Gastrocnemius medialis (tissue), 4 donors: Measurements from ENCODE around the gene FAM117A.

ENCODE experiments used
- POLR2A ChIP-seq, 2 donors: fragments of 450-650 bp; IDR thresholded peaks; one replicate each; pipeline ENCODE4 v1.6.1; 2017; ENCODE audit warnings: antibody characterized with exemption in 2 of 2, mild to moderate bottlenecking in 2 of 2, moderate library complexity in 2 of 2
- TF ChIP-seq, protein P1 (sequence below), 5 experiments: fragments of 450-650 bp in 3 of 5; fragments of 200-600 bp in 2 of 5; sonication (generic) in 2 of 5; IDR thresholded peaks in 4 of 5; conservative IDR thresholded peaks in 1 of 5; 1 replicate in 4 of 5; 2 replicates in 1 of 5; pipeline ENCODE4 v1.5.1; 2016 to 2019; ENCODE audit warnings: antibody characterized with exemption in 5 of 5, mild to moderate bottlenecking in 3 of 5, moderate library complexity in 3 of 5

DNA sequence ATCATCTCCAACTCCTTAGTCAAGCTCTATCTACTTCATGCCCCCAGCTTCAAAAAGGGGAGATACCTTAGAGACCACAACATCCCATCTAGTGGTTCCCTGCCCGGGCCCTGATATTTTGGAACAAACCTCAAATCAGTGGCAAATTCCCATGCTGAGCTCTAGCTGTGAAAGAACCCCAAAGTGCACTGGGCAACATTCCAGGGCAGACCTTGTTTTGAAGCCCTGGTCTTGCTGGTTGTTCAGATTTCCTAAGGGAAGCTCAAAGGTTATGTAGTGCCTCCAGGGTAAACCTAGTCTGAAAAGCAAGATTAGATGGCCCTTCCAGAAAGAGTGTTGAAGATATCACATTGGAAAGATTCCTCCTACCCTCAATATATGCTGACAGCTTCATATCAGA, 16.3 kb downstream of the FAM117A start:
- TF ChIP-seq, protein P1, sequence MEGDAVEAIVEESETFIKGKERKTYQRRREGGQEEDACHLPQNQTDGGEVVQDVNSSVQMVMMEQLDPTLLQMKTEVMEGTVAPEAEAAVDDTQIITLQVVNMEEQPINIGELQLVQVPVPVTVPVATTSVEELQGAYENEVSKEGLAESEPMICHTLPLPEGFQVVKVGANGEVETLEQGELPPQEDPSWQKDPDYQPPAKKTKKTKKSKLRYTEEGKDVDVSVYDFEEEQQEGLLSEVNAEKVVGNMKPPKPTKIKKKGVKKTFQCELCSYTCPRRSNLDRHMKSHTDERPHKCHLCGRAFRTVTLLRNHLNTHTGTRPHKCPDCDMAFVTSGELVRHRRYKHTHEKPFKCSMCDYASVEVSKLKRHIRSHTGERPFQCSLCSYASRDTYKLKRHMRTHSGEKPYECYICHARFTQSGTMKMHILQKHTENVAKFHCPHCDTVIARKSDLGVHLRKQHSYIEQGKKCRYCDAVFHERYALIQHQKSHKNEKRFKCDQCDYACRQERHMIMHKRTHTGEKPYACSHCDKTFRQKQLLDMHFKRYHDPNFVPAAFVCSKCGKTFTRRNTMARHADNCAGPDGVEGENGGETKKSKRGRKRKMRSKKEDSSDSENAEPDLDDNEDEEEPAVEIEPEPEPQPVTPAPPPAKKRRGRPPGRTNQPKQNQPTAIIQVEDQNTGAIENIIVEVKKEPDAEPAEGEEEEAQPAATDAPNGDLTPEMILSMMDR (IDR thresholded peaks at IDR 0.05 in 4 of 5, conservative IDR thresholded peaks at IDR 0.05 in 1 of 5) = no peak
- no peak for TF ChIP-seq POLR2A (IDR thresholded peaks at IDR 0.05)
